SU-DHL-6 (cell line): ENCODE results near the gene RAB3GAP1.

Source experiments
- CTCF ChIP-seq: fragments of 200-600 bp; sonication (generic); IDR thresholded peaks from one replicate; pipeline ENCODE4 v1.5.1; 2017; ENCODE audit warnings: antibody characterized with exemption, mild to moderate bottlenecking, low read length, moderate library complexity; ENCODE audit not compliant: insufficient read depth, poor library complexity, severe bottlenecking
- EZH2phosphoT487 ChIP-seq: fragments of 200-600 bp; sonication (generic), shearing (Covaris generic); conservative IDR thresholded peaks from 2 replicates; pipeline ENCODE4 v1.6.1; 2018; ENCODE audit warnings: mild to moderate bottlenecking, antibody characterized with exemption, low read length, moderate library complexity, mixed read lengths

- TF ChIP-seq CTCF (no peak), EZH2phosphoT487 (no peak)
Observed at GRCh38 chr2:135162377-135162776, 110.3 kb downstream of the RAB3GAP1 start.
